B cell (primary cell): Measurements from ENCODE around the gene KAZN. TPM values are rescaled to one million over a fixed set of nuclear protein-coding genes. Genes with fewer than 3 reads are reported as not detected.

Source experiments
- ATAC-seq: fragments of 200-7000 bp; cut with Tn5 transposase; one replicate; pipeline ENCODE4 v1.10.0; 2021; ENCODE audit warnings: low read depth, mild to moderate bottlenecking, moderate number of reproducible peaks, moderate library complexity
- CTCF ChIA-PET: fragments of 350-600 bp; sonication (Branson Sonifier 250); formaldehyde crosslinking; loops from one replicate; lab custom pipeline; 2021; ENCODE audit warnings: antibody characterized with exemption, inconsistent platforms; lab: Charles Lee
- POLR2A ChIA-PET: fragments of 350-600 bp; sonication (Branson Sonifier 250); formaldehyde crosslinking; loops from one replicate; lab custom pipeline; 2021; ENCODE audit warnings: antibody characterized with exemption; lab: Charles Lee
- DNase-seq: peaks from one replicate; pipeline ENCODE4 v3.0.0; 2013
- H2AFZ ChIP-seq: 2 replicates; pipeline ENCODE4 v1.6.1; 2012; ENCODE audit warnings: mild to moderate bottlenecking, low read depth, low read length; ENCODE audit not compliant: insufficient read depth, poor library complexity, severe bottlenecking
- H3K27ac ChIP-seq, 2 donors: 1 replicate in 1 of 2; 2 replicates in 1 of 2; pipeline ENCODE4 v1.5.1; 2012 to 2013; ENCODE audit warnings: low read length in 2 of 2, mild to moderate bottlenecking in 2 of 2, moderate library complexity in 1 of 2
- H3K27me3 ChIP-seq, 4 experiments: fragments of 200-600 bp in 1 of 4; sonication (generic) in 1 of 4; replicated peaks in 1 of 4; 1 replicate in 2 of 4; 2 replicates in 2 of 4; pipeline versions ENCODE4 v1.6.1 to v1.7.0; 2013 to 2016; ENCODE audit warnings: low read length in 3 of 4, mild to moderate bottlenecking in 2 of 4, mixed read lengths in 1 of 4, moderate library complexity in 1 of 4; ENCODE audit not compliant: insufficient read depth in 4 of 4, control insufficient read depth in 3 of 4; ENCODE audit errors: control extremely low read depth in 1 of 4
- H3K36me3 ChIP-seq, 2 experiments: replicated peaks in 1 of 2; 1 replicate in 1 of 2; 2 replicates in 1 of 2; pipeline versions ENCODE4 v1.6.1 to v1.7.1; 2013; ENCODE audit warnings: low read length in 1 of 2; ENCODE audit not compliant: insufficient read depth in 2 of 2, control insufficient read depth in 1 of 2; ENCODE audit errors: control extremely low read depth in 1 of 2, extremely low read depth in 1 of 2
- H3K4me1 ChIP-seq, 2 donors: fragments of 200-600 bp in 1 of 2; sonication (generic) in 1 of 2; 1 replicate in 1 of 2; 2 replicates in 1 of 2; pipeline versions ENCODE4 v1.5.1 to v1.6.1; 2013 to 2017; ENCODE audit warnings: low read length in 2 of 2; ENCODE audit not compliant: control insufficient read depth in 2 of 2, insufficient read depth in 2 of 2
- H3K4me2 ChIP-seq: replicated peaks from 2 replicates; pipeline ENCODE3; 2012; ENCODE audit warnings: mild to moderate bottlenecking, low read depth, low read length; ENCODE audit not compliant: poor library complexity, severe bottlenecking
- H3K4me3 ChIP-seq, 5 experiments: fragments of 200-600 bp in 1 of 5; sonication (generic) in 1 of 5; 1 replicate in 3 of 5; 2 replicates in 2 of 5; pipeline versions ENCODE4 v1.5.1 to v1.7.0; 2011 to 2016; ENCODE audit warnings: low read length in 4 of 5, mild to moderate bottlenecking in 4 of 5, low read depth in 2 of 5, control low read depth in 1 of 5, moderate library complexity in 1 of 5; ENCODE audit not compliant: insufficient read depth in 1 of 5; ENCODE audit errors: control extremely low read depth in 1 of 5, extremely low read depth in 1 of 5
- H3K79me2 ChIP-seq: fragments of 200-600 bp; sonication (generic); one replicate; pipeline ENCODE4 v1.6.0; 2016; ENCODE audit warnings: low read length; ENCODE audit not compliant: control insufficient read depth, insufficient read depth
- H3K9ac ChIP-seq: fragments of 200-600 bp; sonication (generic); 2 replicates; pipeline ENCODE4 v1.6.1; 2017; ENCODE audit warnings: mild to moderate bottlenecking, low read length, moderate library complexity
- H3K9me3 ChIP-seq, 3 donors: one replicate each; pipeline versions ENCODE4 v1.6.1 to v1.7.1; 2013; ENCODE audit warnings: low read length in 2 of 3; ENCODE audit not compliant: control insufficient read depth in 2 of 3, insufficient read depth in 1 of 3; ENCODE audit errors: control extremely low read depth in 1 of 3
- H4K20me1 ChIP-seq: 2 replicates; pipeline ENCODE4 v1.6.0; 2012; ENCODE audit warnings: mild to moderate bottlenecking, low read length; ENCODE audit not compliant: insufficient read depth, control insufficient read depth, poor library complexity, severe bottlenecking
- H3K27ac Mint-ChIP-seq: one replicate; pipeline ENCODE4 v1.8.0; 2021; ENCODE audit warnings: mixed read lengths
- H3K27me3 Mint-ChIP-seq: one replicate; pipeline ENCODE4 v1.8.0; 2021; ENCODE audit warnings: mixed read lengths
- H3K4me1 Mint-ChIP-seq: one replicate; pipeline ENCODE4 v1.8.0; 2021; ENCODE audit warnings: mixed read lengths
- H3K4me3 Mint-ChIP-seq: one replicate; pipeline ENCODE4 v1.8.0; 2021; ENCODE audit warnings: mixed read lengths
- H3K9me3 Mint-ChIP-seq: one replicate; pipeline ENCODE4 v1.8.0; 2022; ENCODE audit warnings: mixed read lengths; ENCODE audit not compliant: insufficient read depth
- CTCF ChIP-seq: fragments of 200-600 bp; IDR thresholded peaks from one replicate; pipeline ENCODE4 v1.8.0; 2022; ENCODE audit warnings: antibody characterized with exemption, mild to moderate bottlenecking
- EZH2 ChIP-seq: IDR thresholded peaks from 2 replicates; pipeline ENCODE4 v1.6.1; 2012; ENCODE audit warnings: borderline replicate concordance, low read depth, mild to moderate bottlenecking, moderate library complexity, low read length; ENCODE audit not compliant: insufficient read depth, poor library complexity, severe bottlenecking
- WGBS: methylation state at CpG from one replicate; pipeline ENCODE4 v1.1.5; 2013; ENCODE audit warnings: missing lambda C conversion rate; ENCODE audit not compliant: insufficient coverage; 5-methylcytosine and 5-hydroxymethylcytosine counted together
- intact Hi-C: fragments of 100-400 bp; cut with micrococcal nuclease; formaldehyde crosslinking; loops from one replicate; pipeline ENCODE4 v1.10.0; 2022
- polyA plus RNA-seq: library from polyadenylated mRNA; depleted of rRNA; stranded (reverse); fragments of >200 nt; gene quantifications from 2 replicates; pipeline ENCODE4 v1.2.3, GENCODE V29; 2012
- total RNA-seq, 2 donors: library from RNA; stranded (reverse); fragments of 120-200 nt in 1 of 2; gene quantifications; 1 replicate in 1 of 2; 2 replicates in 1 of 2; pipeline versions ENCODE4 v1.2.3 to v1.2.4, GENCODE V29; 2013 to 2022

KAZN gene
- total and polyA plus RNA-seq, 2 donors (not counting 1 experiment from before 2014, with no cell fraction given) = 0.13 to 0.39 TPM

DNA sequence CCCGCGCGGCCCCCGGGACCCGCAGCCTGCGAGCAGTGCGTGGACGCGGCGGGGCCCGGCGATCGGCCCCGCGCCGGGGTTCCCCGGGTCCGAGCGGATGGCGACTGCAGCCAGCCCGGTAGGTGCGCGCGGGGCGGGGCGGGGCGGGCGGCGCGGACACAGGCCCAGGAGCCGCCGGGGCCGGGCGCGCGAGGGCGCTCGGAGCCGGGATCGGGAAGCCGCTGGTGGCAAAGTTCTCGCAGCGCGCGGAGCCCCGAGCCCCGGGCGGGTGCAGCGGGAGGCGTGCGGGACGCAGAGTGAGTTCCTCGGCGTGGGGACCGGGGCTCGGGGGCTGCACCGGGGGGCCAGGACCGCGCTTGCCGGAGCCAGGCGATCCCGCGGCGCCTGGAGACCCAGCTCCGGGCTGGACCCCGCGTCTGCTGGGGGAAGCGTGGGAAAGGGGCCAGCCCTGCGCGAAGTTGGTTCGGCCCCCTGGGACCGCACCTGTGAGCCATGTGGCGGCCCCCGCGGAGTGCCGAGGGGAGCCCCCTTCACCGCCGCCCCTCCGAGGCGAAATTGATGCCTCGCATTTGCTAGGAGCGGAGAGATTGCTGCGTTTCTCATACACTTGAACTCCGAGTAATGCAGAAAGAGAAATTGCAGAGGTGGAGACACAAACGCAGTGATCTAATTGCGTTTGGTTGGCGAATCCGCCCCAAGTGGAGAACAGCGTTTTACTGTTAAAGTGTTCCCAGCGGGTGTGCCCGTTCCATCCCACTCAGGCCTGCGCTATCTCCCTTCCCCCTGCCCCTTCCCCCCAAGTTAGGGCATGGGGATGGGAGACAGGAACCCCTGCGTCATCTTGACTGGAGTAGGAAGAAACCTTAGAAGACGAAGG is 326.2 kb downstream of the KAZN start:
- intact Hi-C loops = no loop called here
- TF ChIP-seq EZH2 = no peak
- no peak for TF ChIP-seq CTCF
- Histone ChIP-seq H3K4me3 (peak overlapping the region in 3 of 5 experiments; percentile 1 to 42 (median 17)), H3K9me3 (peaks cover 0 to 12% (median 0%) of the 10 kb centered on the region in 3 donors), H3K27me3 (peaks cover 0 to 42% (median 19%) of the 10 kb centered on the region in 4 experiments), H3K4me2 (peak overlapping the region; percentile 65), H3K4me1 (peaks cover 4 to 8% of the 10 kb centered on the region in 2 donors), H3K27ac (no peak overlapping the region), H3K36me3 (no peaks in the 10 kb centered on the region), H3K79me2 (no peaks in the 10 kb centered on the region), H2AFZ (peak overlapping the region; percentile 41), H4K20me1 (no peaks in the 10 kb centered on the region), H3K9ac (peak overlapping the region; percentile 7)
- no peak overlapping the region for H3K27ac Mint-ChIP-seq
- H3K27me3 Mint-ChIP-seq = peaks cover 52% of the 10 kb centered on the region
- DNase-seq = peak; percentile 9
- H3K9me3 Mint-ChIP-seq = no peaks in the 10 kb centered on the region
- H3K4me3 Mint-ChIP-seq = peak overlapping the region; percentile 46
- ATAC-seq = no peak
- ChIA-PET POLR2A (no interaction called here), CTCF (no interaction called here)
- peaks cover 11% of the 10 kb centered on the region for H3K4me1 Mint-ChIP-seq
- WGBS = under 1% methylated on average over 85 of the region's 94 CpGs
